ENCODE data around the gene GCGR.

The GCGR gene

DNA sequence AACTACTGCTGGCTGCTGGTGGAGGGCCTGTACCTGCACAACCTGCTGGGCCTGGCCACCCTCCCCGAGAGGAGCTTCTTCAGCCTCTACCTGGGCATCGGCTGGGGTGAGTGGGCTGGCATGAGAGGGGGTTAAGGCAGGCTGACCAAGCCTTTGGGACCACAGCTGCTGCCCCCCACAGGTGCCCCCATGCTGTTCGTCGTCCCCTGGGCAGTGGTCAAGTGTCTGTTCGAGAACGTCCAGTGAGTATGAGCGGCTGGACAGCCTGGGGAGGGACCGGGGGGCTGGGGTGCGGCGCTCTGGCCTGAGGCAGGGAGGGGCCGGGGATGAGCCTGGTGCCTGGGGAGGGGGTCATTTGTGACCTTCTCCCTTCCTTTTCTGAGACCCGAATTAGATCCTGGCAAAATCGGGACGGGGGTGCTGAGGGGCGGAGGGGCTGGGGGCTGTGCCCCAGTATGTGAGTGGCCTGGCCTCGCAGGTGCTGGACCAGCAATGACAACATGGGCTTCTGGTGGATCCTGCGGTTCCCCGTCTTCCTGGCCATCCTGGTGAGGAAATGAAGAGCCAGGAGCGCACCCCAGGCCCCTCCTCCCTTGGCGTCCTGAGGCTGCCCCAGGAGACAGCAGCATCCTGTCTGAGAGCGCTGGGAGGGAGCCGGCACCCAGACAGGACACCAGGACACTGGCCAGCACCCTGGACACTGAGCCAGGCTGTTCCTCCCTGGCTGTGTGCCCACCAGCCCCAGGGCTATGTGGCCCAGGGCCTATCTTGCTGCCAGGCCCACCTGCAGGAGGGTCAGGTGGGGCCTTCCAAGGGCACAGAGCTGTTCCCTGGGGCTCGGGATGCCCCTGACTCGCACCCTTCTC lies 8.0 kb downstream of the GCGR start:
- no peak for DNase-seq (ENCODE audit: low read depth, low spot score)

DNA sequence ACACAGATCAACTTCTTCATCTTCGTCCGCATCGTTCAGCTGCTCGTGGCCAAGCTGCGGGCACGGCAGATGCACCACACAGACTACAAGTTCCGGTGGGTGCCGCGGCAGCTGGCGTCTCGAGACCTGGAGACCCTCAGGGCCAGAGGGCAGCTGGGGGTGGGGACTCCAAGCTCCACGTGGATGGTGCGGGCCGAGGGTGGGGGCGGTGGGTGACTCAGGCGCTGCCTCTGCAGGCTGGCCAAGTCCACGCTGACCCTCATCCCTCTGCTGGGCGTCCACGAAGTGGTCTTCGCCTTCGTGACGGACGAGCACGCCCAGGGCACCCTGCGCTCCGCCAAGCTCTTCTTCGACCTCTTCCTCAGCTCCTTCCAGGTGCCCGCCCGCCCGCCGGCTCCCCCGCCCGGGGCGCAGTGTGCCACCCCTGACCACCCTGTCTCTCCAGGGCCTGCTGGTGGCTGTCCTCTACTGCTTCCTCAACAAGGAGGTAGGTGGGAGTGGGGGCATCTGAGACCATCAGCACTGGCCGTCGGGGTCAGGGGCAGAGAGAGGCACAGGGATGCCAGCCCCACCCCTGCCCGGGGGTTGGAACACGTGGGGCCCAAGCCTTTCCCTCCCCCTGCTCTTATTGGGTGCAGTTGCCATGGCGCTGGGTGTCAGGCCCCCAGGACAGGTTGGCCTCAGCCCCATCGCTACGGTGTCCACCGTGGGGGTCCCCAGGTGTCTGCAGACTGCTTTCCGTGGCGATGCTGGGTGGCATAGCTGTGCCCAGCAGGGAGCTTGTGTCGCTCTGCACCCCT lies 8.8 kb downstream of the GCGR start:
- DNase-seq (ENCODE audit: low read depth, low spot score) = no peak

GRCh38 chr17:81813371-81813684 lies 9.4 kb downstream of the GCGR start:
- DNase-seq (ENCODE audit: low read depth, low spot score) = no peak

DNA sequence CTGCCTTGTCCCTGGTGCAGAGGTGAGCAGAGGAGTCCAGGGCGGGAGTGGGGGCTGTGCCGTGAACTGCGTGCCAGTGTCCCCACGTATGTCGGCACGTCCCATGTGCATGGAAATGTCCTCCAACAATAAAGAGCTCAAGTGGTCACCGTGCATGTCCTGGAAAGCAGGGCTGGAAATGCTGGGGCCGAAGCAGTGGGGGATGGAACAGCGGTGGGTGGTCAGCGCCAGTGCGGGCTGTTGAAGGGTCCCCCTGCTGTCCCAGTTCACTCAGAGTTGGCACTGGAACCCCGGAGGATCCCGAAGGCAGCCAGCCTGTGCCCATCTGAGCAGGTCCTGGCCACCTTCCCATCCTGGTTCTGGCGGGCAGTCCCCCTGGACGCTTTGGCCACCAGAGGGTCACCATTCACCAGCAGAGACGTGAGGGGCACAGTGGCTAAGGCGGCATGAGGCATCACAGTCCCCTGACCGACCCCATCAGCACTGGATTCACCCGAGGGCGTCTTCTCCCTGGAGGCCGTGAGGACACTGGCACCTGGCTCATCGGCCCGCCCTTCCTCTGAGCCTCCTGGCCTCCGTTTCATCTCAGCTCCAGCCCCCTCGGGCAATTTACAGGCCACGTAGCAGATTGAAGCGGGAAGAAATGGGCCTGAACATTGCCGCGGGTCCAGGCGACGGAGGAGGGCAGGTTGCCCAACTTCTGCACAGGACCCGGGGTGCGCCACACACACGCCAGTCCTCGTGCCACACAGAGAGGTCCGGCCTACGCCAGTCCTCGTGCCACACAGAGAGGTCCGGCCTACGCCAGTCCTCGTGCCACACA lies 10.1 kb downstream of the GCGR start:
- DNase-seq (ENCODE audit: low read depth, low spot score) = no peak

GRCh38 chr17:81814748-81815645 lies 11.0 kb downstream of the GCGR start:
- DNase-seq (ENCODE audit: low read depth, low spot score) = no peak

GRCh38 chr17:81815646-81815986 lies 11.7 kb downstream of the GCGR start:
- DNase-seq (ENCODE audit: low read depth, low spot score) = no peak

- no peak for DNase-seq (ENCODE audit: low read depth, low spot score)
These were observed 13.8 kb downstream of the GCGR start for GRCh38 chr17:81817758-81818147.

DNA sequence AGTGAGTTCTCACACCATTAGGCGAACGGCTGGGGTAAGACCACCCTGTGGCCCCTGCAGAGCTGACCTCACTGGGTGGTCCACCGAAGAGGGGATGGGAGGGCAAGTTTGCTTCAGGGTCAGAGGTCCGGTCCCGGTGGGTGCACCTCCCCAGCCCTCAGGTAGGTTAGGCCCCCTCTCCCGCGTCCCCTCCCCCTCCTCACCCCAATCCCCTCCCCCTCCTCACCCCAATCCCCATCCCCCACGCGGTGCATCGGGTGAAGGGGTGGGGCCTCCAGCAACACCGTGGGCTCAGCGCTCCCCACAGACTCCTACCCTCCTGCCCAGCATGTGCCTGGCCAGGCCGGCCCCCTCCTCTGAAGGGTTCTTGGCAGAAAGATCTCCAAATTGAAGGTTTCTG lies 15.8 kb downstream of the GCGR start:
- no peak for DNase-seq (ENCODE audit: low read depth, low spot score)

DNA sequence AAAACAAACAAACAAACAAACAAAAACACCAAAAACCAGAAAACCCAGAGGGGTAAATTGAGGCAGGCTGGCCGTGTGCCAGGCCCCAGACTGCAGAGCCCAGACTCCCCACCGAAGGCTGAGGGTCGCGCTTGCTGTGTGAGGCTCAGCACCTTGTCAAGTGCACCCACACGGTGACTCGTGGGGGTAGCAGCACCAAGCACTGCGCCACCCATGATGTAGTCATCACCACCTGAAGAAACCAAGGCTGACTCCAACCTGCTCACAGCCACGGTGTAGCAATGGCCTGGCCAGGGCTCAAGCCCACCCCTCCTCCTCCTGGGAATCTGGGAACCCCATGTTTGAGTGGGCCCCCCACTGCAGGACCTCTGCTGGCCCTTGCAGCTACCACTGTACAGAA lies 17.2 kb downstream of the GCGR start:
- DNase-seq (ENCODE audit: low read depth, low spot score) = no peak

- no peak for DNase-seq (ENCODE audit: low read depth, low spot score)
These were observed 17.8 kb downstream of the GCGR start for GRCh38 chr17:81821603-81822311.

DNA sequence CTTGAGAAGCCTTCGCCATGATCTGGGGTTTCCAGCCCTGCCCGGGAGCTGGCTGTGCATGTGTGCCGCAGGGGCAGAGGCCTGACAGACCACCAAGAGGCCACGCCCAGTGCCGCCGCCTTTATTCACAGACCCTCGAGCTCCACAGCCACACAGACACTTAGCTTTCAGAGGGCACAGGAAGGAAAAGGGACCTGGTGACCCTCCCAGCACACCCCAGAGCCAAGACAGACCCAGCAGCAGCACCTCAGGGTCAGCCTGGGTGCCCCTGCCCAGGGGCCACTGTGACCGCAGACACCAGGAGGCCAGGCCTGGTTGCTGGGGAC lies 18.3 kb downstream of the GCGR start:
- DNase-seq (ENCODE audit: low read depth, low spot score) = no peak

- DNase-seq (ENCODE audit: low read depth, low spot score) = no peak
These were observed 19.3 kb downstream of the GCGR start for GRCh38 chr17:81822996-81823819.

GRCh38 chr17:81823820-81824550 lies 20.0 kb downstream of the GCGR start:
- no peak for DNase-seq (ENCODE audit: low read depth, low spot score)

DNA sequence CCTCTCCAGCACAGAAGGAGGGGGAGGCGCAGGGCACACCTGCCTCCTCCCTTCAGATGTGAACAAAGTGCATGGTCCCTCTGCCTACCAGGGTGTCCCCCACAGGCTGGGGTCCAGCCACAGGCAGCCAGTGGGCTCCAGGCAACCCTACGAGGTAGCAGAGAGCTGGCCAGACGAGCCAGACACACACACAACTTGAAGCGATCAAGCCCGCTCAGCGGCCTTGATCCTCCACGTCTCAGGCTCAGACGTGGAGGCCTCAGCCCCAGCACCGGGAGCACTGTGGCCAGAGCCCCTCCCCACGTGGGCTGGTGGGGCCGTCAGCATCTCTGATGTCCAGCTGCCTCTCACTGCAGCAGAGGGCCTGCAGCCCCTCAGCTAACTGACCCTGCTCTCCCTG lies 20.6 kb downstream of the GCGR start:
- DNase-seq (ENCODE audit: low read depth, low spot score) = no peak

GRCh38 chr17:81825841-81826466 lies 22.0 kb downstream of the GCGR start:
- DNase-seq (ENCODE audit: low read depth, low spot score) = no peak

GRCh38 chr17:81828656-81829055 lies 24.7 kb downstream of the GCGR start:
- DNase-seq (ENCODE audit: low read depth, low spot score) = no peak

GRCh38 chr17:81829858-81830257 lies 25.9 kb downstream of the GCGR start:
- no peak for DNase-seq (ENCODE audit: low read depth, low spot score)

GRCh38 chr17:81831563-81831956 lies 27.6 kb downstream of the GCGR start:
- no peak for DNase-seq (ENCODE audit: low read depth, low spot score)
